OCI-LY7 (cell line): ENCODE results near the gene EDN1. TPM values are rescaled to one million over a fixed set of nuclear protein-coding genes. Genes with fewer than 3 reads are reported as not detected.

Experiments used
- BruUV-seq: library from RNA; stranded (reverse); fragments of 400-500 nt; replicated peaks from 2 replicates; lab custom pipeline; 2021; lab: Mats Ljungman, UMichigan
- CTCF ChIA-PET: fragments of 300-600 bp; sonication (Branson Sonifier 250); formaldehyde crosslinking; loops from one replicate; lab custom pipeline; 2022; ENCODE audit warnings: antibody characterized with exemption; ENCODE audit not compliant: unreplicated experiment; lab: Charles Lee
- POLR2A ChIA-PET: fragments of 300-600 bp; sonication (Branson Sonifier 250); formaldehyde crosslinking; loops from one replicate; lab custom pipeline; 2022; ENCODE audit warnings: antibody characterized with exemption; lab: Charles Lee
- DNase-seq: peaks from one replicate; pipeline ENCODE4 v3.0.0-alpha.2; 2015; ENCODE audit warnings: low spot score
- H2AFZ ChIP-seq: fragments of 200-600 bp; sonication (generic), shearing (Covaris generic); 2 replicates; pipeline ENCODE4 v1.6.1; 2014; ENCODE audit warnings: mild to moderate bottlenecking, antibody characterized with exemption, low read length, moderate library complexity
- H3K27ac ChIP-seq: fragments of 200-600 bp; sonication (generic); 2 replicates; pipeline ENCODE4 v1.5.1; 2014; ENCODE audit warnings: mixed run types, low read depth, mild to moderate bottlenecking, moderate library complexity, low read length, inconsistent platforms; ENCODE audit not compliant: poor library complexity, severe bottlenecking
- H3K36me3 ChIP-seq: fragments of 200-600 bp; sonication (generic); 2 replicates; pipeline ENCODE4 v1.6.1; 2014; ENCODE audit warnings: mild to moderate bottlenecking, antibody characterized with exemption, low read length, moderate library complexity, mixed read lengths; ENCODE audit not compliant: insufficient read depth
- H3K4me1 ChIP-seq: fragments of 200-600 bp; sonication (generic); 2 replicates; pipeline ENCODE4 v1.5.1; 2014; ENCODE audit warnings: mild to moderate bottlenecking, low read length; ENCODE audit not compliant: insufficient read depth, poor library complexity, severe bottlenecking
- H3K4me2 ChIP-seq: fragments of 200-600 bp; sonication (generic); 2 replicates; pipeline ENCODE4 v1.6.1; 2014; ENCODE audit warnings: mild to moderate bottlenecking, low read length
- H3K4me3 ChIP-seq: fragments of 200-600 bp; sonication (generic); 2 replicates; pipeline ENCODE4 v1.5.1; 2014; ENCODE audit warnings: mild to moderate bottlenecking, low read depth, low read length; ENCODE audit not compliant: poor library complexity, severe bottlenecking
- H3K79me2 ChIP-seq: fragments of 200-600 bp; sonication (generic); 2 replicates; pipeline ENCODE4 v1.6.1; 2016; ENCODE audit warnings: low read depth, mild to moderate bottlenecking, low read length, moderate library complexity, mixed read lengths; ENCODE audit not compliant: insufficient read depth
- H3K9me2 ChIP-seq: fragments of 200-600 bp; sonication (generic); 2 replicates; pipeline ENCODE4 v1.6.1; 2016; ENCODE audit warnings: mild to moderate bottlenecking, low read length, mixed read lengths; ENCODE audit not compliant: insufficient read depth
- H3K9me3 ChIP-seq: fragments of 200-600 bp; sonication (generic); 2 replicates; pipeline ENCODE4 v1.6.1; 2014; ENCODE audit warnings: mild to moderate bottlenecking, mixed run types, low read length, mixed read lengths
- H4K20me1 ChIP-seq: fragments of 200-600 bp; sonication (generic); 2 replicates; pipeline ENCODE4 v1.6.1; 2014; ENCODE audit warnings: mild to moderate bottlenecking, antibody characterized with exemption, low read length, moderate library complexity, mixed read lengths; ENCODE audit not compliant: insufficient read depth
- EZH2phosphoT487 ChIP-seq: fragments of 200-600 bp; sonication (generic); IDR thresholded peaks from 2 replicates; pipeline ENCODE4 v1.6.1; 2018; ENCODE audit warnings: low read depth, borderline replicate concordance, mild to moderate bottlenecking, mixed run types, antibody characterized with exemption, low read length, moderate library complexity, mixed read lengths
- intact Hi-C: fragments of 100-400 bp; cut with micrococcal nuclease; formaldehyde crosslinking; loops from one replicate; pipeline ENCODE4 v1.10.0; 2022; ENCODE audit not compliant: unreplicated experiment
- total RNA-seq, 2 experiments: library from RNA; depleted of rRNA in 1 of 2; stranded (reverse); fragments of >200 nt in 1 of 2; shearing (Covaris generic) in 1 of 2; gene quantifications; 2 replicates each; pipeline ENCODE4 v1.2.3, GENCODE V29; 2014 to 2022
- TF ChIP-seq, protein P1 (sequence below): fragments of 200-600 bp; sonication (generic); conservative IDR thresholded peaks from 2 replicates; pipeline ENCODE4 v1.5.1; 2014; ENCODE audit warnings: mild to moderate bottlenecking, antibody characterized with exemption, low read length, moderate library complexity, mixed read lengths

EDN1 gene
- total RNA-seq, 2 experiments from 2014 or later = not detected

DNA sequence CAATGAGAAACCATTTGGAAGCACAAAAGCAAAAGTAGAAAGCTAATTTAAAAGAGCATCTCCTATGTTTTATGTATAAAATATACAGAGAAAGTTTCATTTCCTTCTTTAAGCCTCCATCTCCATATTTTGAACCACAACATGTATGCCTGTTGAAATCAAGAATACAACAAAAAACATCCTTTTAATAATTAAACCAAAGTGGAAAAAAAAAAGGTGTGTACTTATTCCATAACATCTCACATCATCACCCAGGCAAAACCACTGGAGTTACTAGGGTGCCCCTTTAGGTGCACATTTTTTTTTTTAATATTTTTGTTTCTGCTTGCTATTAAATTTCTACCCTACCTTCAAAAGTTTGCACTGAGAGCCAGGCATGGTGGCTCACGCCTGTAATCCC is 43.0 kb downstream of the EDN1 start:
- no peak overlapping the region for H3K27ac ChIP-seq
- intact Hi-C loops = no loop called here
- H3K4me3 ChIP-seq = no peak overlapping the region
- H3K4me1 ChIP-seq = no peaks in the 10 kb centered on the region
- DNase-seq = no peak
- TF ChIP-seq, protein P1, sequence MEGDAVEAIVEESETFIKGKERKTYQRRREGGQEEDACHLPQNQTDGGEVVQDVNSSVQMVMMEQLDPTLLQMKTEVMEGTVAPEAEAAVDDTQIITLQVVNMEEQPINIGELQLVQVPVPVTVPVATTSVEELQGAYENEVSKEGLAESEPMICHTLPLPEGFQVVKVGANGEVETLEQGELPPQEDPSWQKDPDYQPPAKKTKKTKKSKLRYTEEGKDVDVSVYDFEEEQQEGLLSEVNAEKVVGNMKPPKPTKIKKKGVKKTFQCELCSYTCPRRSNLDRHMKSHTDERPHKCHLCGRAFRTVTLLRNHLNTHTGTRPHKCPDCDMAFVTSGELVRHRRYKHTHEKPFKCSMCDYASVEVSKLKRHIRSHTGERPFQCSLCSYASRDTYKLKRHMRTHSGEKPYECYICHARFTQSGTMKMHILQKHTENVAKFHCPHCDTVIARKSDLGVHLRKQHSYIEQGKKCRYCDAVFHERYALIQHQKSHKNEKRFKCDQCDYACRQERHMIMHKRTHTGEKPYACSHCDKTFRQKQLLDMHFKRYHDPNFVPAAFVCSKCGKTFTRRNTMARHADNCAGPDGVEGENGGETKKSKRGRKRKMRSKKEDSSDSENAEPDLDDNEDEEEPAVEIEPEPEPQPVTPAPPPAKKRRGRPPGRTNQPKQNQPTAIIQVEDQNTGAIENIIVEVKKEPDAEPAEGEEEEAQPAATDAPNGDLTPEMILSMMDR = no peak
- TF ChIP-seq EZH2phosphoT487 = no peak
- no peaks in the 10 kb centered on the region for H3K79me2 ChIP-seq
- no peak overlapping the region for H3K4me2 ChIP-seq
- no peak overlapping the region for H2AFZ ChIP-seq
- no peaks in the 10 kb centered on the region for H3K36me3 ChIP-seq
- CTCF ChIA-PET = no interaction called here
- H3K9me3 ChIP-seq = no peaks in the 10 kb centered on the region
- BruUV-seq = no TSS peak
- POLR2A ChIA-PET = interaction anchor here (0.7 kb wide), 1 partner anchor 1398 kb away, joined by 3 read pairs; no protein-coding TSS in a partner anchor
- no peaks in the 10 kb centered on the region for H4K20me1 ChIP-seq
- no peaks in the 10 kb centered on the region for H3K9me2 ChIP-seq

DNA sequence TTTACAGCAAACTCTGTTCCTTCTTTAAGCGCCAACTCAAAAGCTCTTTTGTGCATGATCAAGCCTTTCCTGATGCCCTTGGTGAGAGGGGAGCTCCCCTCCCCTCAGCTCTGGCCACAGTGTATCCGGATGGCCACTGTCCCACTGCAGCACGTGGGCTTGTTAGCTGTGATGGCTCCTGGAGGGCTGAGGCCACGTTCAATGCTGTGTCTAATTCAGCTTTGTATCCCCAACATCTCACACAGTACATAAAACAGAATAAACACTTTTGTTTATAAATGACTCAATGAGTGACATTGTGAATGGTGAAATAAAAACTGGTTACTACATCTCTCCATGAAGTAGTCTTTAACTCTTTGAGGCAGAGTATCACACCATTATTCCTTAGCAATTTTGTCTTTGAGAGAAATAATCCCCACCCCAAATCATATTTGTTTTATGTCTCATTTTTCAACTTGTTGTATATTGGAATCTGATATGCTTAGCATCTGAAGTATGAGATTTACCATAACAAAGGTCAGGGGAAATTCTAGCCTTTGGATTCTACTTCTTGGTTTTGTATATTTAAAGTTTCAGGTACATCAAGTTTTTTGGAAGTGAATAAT is 44.5 kb downstream of the EDN1 start:
- Histone ChIP-seq H3K9me3 (no peaks in the 10 kb centered on the region), H3K27ac (no peak overlapping the region), H3K4me1 (no peaks in the 10 kb centered on the region), H3K36me3 (no peaks in the 10 kb centered on the region), H3K79me2 (no peaks in the 10 kb centered on the region), H4K20me1 (no peaks in the 10 kb centered on the region), H3K4me2 (no peak overlapping the region), H2AFZ (no peak overlapping the region), H3K4me3 (no peak overlapping the region), H3K9me2 (no peaks in the 10 kb centered on the region)
- DNase-seq = no peak
- BruUV-seq = no TSS peak
- TF ChIP-seq EZH2phosphoT487 = no peak
- TF ChIP-seq, protein P1 = no peak
- ChIA-PET POLR2A (no interaction called here), CTCF (no interaction called here)
- intact Hi-C loops = no loop called here

DNA sequence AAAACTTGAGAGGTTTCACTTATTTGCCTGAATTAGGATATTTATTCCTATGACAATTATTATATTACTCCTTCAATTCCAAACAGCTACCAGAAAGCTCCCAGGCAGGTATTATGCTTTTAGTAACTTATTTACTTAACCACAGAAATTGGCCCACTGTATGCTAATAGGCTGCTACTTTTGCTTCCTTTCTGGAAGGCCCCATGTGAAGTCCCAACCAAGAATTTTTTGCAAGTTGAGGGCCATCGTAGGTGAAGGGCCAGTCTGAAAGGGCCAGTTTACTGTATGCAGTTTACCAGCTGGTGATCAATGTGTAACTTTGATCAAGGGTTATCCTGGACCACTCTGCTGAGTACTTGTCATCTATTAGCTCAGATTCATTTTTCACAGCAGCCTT is 45.0 kb downstream of the EDN1 start:
- Histone ChIP-seq H3K79me2 (no peaks in the 10 kb centered on the region), H3K9me3 (no peaks in the 10 kb centered on the region), H3K4me3 (no peak overlapping the region), H4K20me1 (no peaks in the 10 kb centered on the region), H3K36me3 (no peaks in the 10 kb centered on the region), H3K4me2 (no peak overlapping the region), H3K27ac (no peak overlapping the region), H2AFZ (no peak overlapping the region), H3K4me1 (no peaks in the 10 kb centered on the region), H3K9me2 (no peaks in the 10 kb centered on the region)
- TF ChIP-seq EZH2phosphoT487 = no peak
- BruUV-seq = no TSS peak
- no peak for DNase-seq
- intact Hi-C loops = no loop called here
- CTCF ChIA-PET = no interaction called here
- POLR2A ChIA-PET = no interaction called here
